Stimulated activated CD4-positive, alpha-beta T cell treated with anti-CD3 and anti-CD28 coated beads, Interleukin-1b, Interleukin-23, amount 100 ng/mL, for 24 hours (primary cell): ENCODE data around the gene GAST.

Experiments used
- DNase-seq, 4 experiments: peaks; one replicate each; pipeline ENCODE4 v3.0.0-alpha.2; 2020; ENCODE audit warnings: low read depth in 4 of 4, low spot score in 1 of 4

The GAST gene

GRCh38 chr17:41707803-41708669 lies 4.1 kb upstream of the GAST start:
- DNase-seq = no peak

GRCh38 chr17:41710472-41711090 lies 1.6 kb upstream of the GAST start:
- DNase-seq = no peak

GRCh38 chr17:41717408-41718286 lies 5.5 kb downstream of the GAST start:
- DNase-seq = no peak

GRCh38 chr17:41718287-41718645 lies 6.1 kb downstream of the GAST start:
- no peak for DNase-seq

GRCh38 chr17:41722231-41722630 lies 10.1 kb downstream of the GAST start:
- no peak for DNase-seq

GRCh38 chr17:41723801-41724475 lies 11.8 kb downstream of the GAST start:
- no peak for DNase-seq

- no peak for DNase-seq
Observed at GRCh38 chr17:41724476-41725050, 12.4 kb downstream of the GAST start.

- DNase-seq = no peak
Observed at GRCh38 chr17:41725134-41725533, 13.0 kb downstream of the GAST start.

GRCh38 chr17:41728056-41728455 lies 15.9 kb downstream of the GAST start:
- DNase-seq = no peak

GRCh38 chr17:41730479-41730878 lies 18.3 kb downstream of the GAST start:
- DNase-seq = no peak

- no peak for DNase-seq
Observed at GRCh38 chr17:41731836-41732235, 19.7 kb downstream of the GAST start.

- DNase-seq = no peak
Observed at GRCh38 chr17:41733348-41734138, 21.4 kb downstream of the GAST start.

- DNase-seq = no peak
Observed at GRCh38 chr17:41734139-41734948, 22.2 kb downstream of the GAST start, which contains the start of gene HAP1. HAP1 (minus strand) TSS chr17:41734643; CDS start chr17:41734634, 9 bp downstream.

GRCh38 chr17:41734949-41735313 lies 22.8 kb downstream of the GAST start:
- no peak for DNase-seq

GRCh38 chr17:41735744-41736143 lies 23.6 kb downstream of the GAST start:
- no peak for DNase-seq

GRCh38 chr17:41736983-41737679 lies 25.0 kb downstream of the GAST start:
- DNase-seq = no peak

- DNase-seq = no peak
Observed at GRCh38 chr17:41737680-41738023, 25.5 kb downstream of the GAST start.

- DNase-seq = peak; percentile 55 to 69 (median 66)
Observed at GRCh38 chr17:41738077-41738800, 26.1 kb downstream of the GAST start.
